Left lung (tissue), 10 donors: ENCODE measurements around the gene MYADML2. TPM values are rescaled to one million over a fixed set of nuclear protein-coding genes. Genes with fewer than 3 reads are reported as not detected.
"Not testable (repeated sequence)": the region's sequence is repeated elsewhere in the genome, so short reads cannot be mapped to it uniquely, and the experiment has no call there.

Experiments used
- ATAC-seq: fragments of 200-7000 bp; cut with Tn5 transposase; one replicate; pipeline ENCODE4 v1.9.1; 2020; ENCODE audit warnings: moderate library complexity
- DNase-seq, 4 donors: peaks; one replicate each; pipeline ENCODE4 v3.0.0-alpha.2; 2013 to 2020
- H3K27ac ChIP-seq, 2 donors: fragments of 200-600 bp; sonication (generic) in 1 of 2; one replicate each; pipeline versions ENCODE4 v1.5.0 to v1.8.0; 2020 to 2021
- H3K27me3 ChIP-seq, 2 donors: fragments of 200-600 bp; sonication (generic) in 1 of 2; one replicate each; pipeline versions ENCODE4 v1.5.0 to v1.8.0; 2020 to 2021
- H3K36me3 ChIP-seq, 2 donors: fragments of 200-600 bp; sonication (generic) in 1 of 2; one replicate each; pipeline versions ENCODE4 v1.5.0 to v1.8.0; 2020 to 2021
- H3K4me1 ChIP-seq, 2 donors: fragments of 200-600 bp; one replicate each; pipeline ENCODE4 v1.8.0; 2021
- H3K4me3 ChIP-seq, 2 donors: fragments of 200-600 bp; sonication (generic) in 1 of 2; one replicate each; pipeline versions ENCODE4 v1.5.0 to v1.8.0; 2020 to 2021; ENCODE audit warnings: mild to moderate bottlenecking in 1 of 2
- H3K9me3 ChIP-seq, 2 donors: fragments of 200-600 bp; sonication (generic) in 1 of 2; one replicate each; pipeline versions ENCODE4 v1.5.0 to v1.8.0; 2020 to 2021
- CTCF ChIP-seq, 2 donors: fragments of 200-600 bp; sonication (generic) in 1 of 2; IDR thresholded peaks; one replicate each; pipeline versions ENCODE4 v1.5.0 to v1.8.0; 2021; ENCODE audit warnings: antibody characterized with exemption in 2 of 2
- intact Hi-C, 2 donors: fragments of 100-400 bp; cut with DNase I; formaldehyde crosslinking; loops; one replicate each; pipeline versions ENCODE4 v1.11.2 to v1.14.2; 2022
- polyA plus RNA-seq, 6 donors: library from polyadenylated mRNA; unstranded; fragments of 120-200 nt; gene quantifications; one replicate each; pipeline ENCODE4 v1.2.1, GENCODE V29; 2013; ENCODE audit not compliant: insufficient read length in 6 of 6
- total RNA-seq, 2 donors: library from RNA; stranded (reverse); fragmentation: NEBNext Ultra II Directional; extraction: Animal tissue kit (Norgen Biotek cat#: 25700); gene quantifications; one replicate each; pipeline ENCODE4 v1.2.1, GENCODE V29; 2021
- donor health status: DM: no; HTN: yes; CAD: no.
- donor health status: DM: no; HTN: no; CAD: no.

MYADML2 gene
- total and polyA plus RNA-seq, 8 donors, result 0.08 to 0.20 (median 0.09) TPM; not detected in 3

GRCh38 chr17:81983011-81983638 lies 36.1 kb upstream of the MYADML2 start:
- intact Hi-C loops, result no loop called here
- H3K4me1 ChIP-seq, result peaks cover 7 to 24% of the 10 kb centered on the region in 2 donors
- ATAC-seq, result no peak
- H3K4me3 ChIP-seq, result no peak overlapping the region
- TF ChIP-seq CTCF (IDR thresholded peaks at IDR 0.05), result no peak
- H3K9me3 ChIP-seq, result no peaks in the 10 kb centered on the region
- no peak overlapping the region for H3K27ac ChIP-seq
- H3K36me3 ChIP-seq, result peaks cover 0 to 50% of the 10 kb centered on the region in 2 donors
- DNase-seq, result peak in 1 of 4 donors; percentile 63
- no peaks in the 10 kb centered on the region for H3K27me3 ChIP-seq

GRCh38 chr17:81981511-81981910 lies 34.5 kb upstream of the MYADML2 start:
- Histone ChIP-seq H3K4me1 (peaks cover 10 to 32% of the 10 kb centered on the region in 2 donors), H3K36me3 (peaks cover 0 to 38% of the 10 kb centered on the region in 2 donors)
- H3K9me3 ChIP-seq, ATAC-seq, intact Hi-C loops, H3K27me3 ChIP-seq, H3K27ac ChIP-seq, H3K4me3 ChIP-seq, DNase-seq: not testable (repeated sequence)

GRCh38 chr17:81980707-81981343 lies 33.8 kb upstream of the MYADML2 start:
- no peak for TF ChIP-seq CTCF (IDR thresholded peaks at IDR 0.05)
- no peaks in the 10 kb centered on the region for H3K9me3 ChIP-seq
- no peak overlapping the region for H3K4me3 ChIP-seq
- ATAC-seq (peak; percentile 21), DNase-seq (no peak)
- intact Hi-C loops, result no loop called here
- peaks cover 0 to 31% of the 10 kb centered on the region in 2 donors for H3K36me3 ChIP-seq
- peak overlapping the region in 1 of 2 donors; percentile 26 for H3K27ac ChIP-seq
- H3K4me1 ChIP-seq, result peaks cover 10 to 35% of the 10 kb centered on the region in 2 donors
- no peaks in the 10 kb centered on the region for H3K27me3 ChIP-seq

GRCh38 chr17:81980122-81980521 lies 33.1 kb upstream of the MYADML2 start:
- no peak for TF ChIP-seq CTCF (IDR thresholded peaks at IDR 0.05)
- Histone ChIP-seq H3K4me1 (peaks cover 10 to 35% of the 10 kb centered on the region in 2 donors), H3K36me3 (peaks cover 0 to 24% of the 10 kb centered on the region in 2 donors), H3K4me3 (no peak overlapping the region), H3K9me3 (no peaks in the 10 kb centered on the region), H3K27ac (no peak overlapping the region), H3K27me3 (no peaks in the 10 kb centered on the region)
- DNase-seq (no peak), ATAC-seq (no peak)
- intact Hi-C loops, result no loop called here

- peaks cover 0 to 13% of the 10 kb centered on the region in 2 donors for H3K36me3 ChIP-seq
- TF ChIP-seq CTCF (IDR thresholded peaks at IDR 0.05), result no peak
- intact Hi-C loops, result no loop called here
- no peaks in the 10 kb centered on the region for H3K27me3 ChIP-seq
- H3K4me1 ChIP-seq, result peaks cover 10 to 35% of the 10 kb centered on the region in 2 donors
- ATAC-seq, result no peak
- peaks cover 0 to 1% of the 10 kb centered on the region in 2 donors for H3K9me3 ChIP-seq
- no peak overlapping the region for H3K27ac ChIP-seq
- peak in 1 of 4 donors; percentile 72 for DNase-seq
- peak overlapping the region; percentile 74 to 88 for H3K4me3 ChIP-seq
These were observed 31.7 kb upstream of the MYADML2 start for GRCh38 chr17:81978524-81979298.
